Activated T-helper 1 cell treated with anti-CD3 and anti-CD28 coated beads, Interleukin-2, amount 50 U/mL, for 16 hours (primary cell): ENCODE results near the gene DTNB.
"Not testable (repeated sequence)": the region's sequence is repeated elsewhere in the genome, so short reads cannot be mapped to it uniquely, and the experiment has no call there.

Source experiments
- DNase-seq, 2 donors: peaks; one replicate each; pipeline ENCODE4 v3.0.0-alpha.2; 2020; ENCODE audit warnings: low read depth in 1 of 2, low spot score in 1 of 2

The DTNB gene

DNA sequence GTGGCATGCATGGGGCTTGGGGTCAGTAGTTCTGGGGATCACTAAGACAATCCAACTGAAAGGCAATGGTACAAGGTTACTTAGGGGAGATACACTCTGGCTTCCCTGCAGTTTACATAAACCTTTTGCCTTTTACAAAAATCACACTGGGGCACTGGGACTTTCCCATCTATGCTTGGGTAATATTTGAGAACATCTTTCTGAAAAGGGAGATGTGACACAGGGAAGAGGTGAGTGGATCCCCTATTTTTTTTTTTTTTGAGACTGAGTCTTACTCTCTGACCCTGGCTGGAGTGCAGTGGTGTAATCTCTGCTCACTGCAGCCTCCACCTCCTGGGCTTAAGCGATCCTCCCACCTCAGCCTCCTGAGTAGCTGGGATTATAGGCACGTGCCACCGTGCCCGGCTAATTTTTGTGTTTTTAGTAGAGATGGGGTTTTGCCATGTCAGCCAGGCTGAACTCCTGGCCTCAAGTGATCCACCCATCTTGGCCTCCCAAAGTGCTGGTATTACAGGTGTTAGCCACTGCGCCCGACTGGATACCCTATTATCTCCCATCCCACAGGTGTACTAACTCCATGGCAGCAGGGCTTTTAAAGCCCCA lies 248.8 kb downstream of the DTNB start:
- no peak for DNase-seq

DNA sequence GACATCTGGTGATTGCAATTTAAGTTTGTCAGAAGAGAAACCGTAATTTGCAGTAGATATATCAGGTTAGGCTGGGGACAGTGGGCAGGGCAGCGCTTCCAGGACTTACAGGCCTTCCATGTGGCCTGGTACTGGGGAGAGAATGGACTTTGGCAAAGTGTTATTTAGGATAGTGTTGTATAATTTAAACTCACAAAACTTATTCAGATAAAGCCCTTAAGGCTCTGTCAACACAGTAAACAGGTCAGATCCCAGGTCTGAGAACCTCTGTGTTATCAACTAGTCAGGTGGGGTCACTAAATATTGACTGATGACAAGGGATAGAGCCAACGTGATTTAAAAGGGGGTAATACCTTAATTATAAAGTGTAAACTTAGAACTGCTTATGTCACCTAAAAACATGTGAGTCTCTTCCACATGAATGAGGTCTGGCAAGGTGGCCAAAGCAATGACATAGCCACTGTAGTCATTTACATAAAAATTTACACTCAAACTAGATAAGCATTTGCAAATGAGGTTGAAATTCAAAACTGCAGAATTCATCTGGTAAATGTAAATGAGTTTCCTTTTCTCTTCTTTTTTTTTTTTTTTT lies 251.5 kb downstream of the DTNB start:
- DNase-seq: no peak

DNA sequence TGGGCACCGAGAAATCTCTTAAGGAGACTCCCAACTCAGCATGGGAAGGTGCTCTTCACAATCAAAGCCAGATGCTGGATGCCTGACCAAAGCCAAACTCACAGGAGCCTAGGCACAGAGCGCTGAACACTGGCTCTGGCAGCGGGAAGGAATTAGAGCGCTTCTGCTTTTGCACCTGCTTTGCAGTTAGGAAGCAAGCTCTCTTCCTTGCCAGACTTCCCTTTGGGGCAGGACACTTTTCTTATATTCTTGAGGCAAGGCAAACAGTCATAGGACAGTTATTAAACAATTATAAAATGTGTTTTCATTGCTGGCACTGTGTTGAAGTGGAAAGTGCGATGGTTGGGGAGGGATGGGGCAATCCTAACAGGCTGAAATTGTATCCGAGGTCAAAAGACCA lies 252.1 kb downstream of the DTNB start:
- DNase-seq: no peak

DNA sequence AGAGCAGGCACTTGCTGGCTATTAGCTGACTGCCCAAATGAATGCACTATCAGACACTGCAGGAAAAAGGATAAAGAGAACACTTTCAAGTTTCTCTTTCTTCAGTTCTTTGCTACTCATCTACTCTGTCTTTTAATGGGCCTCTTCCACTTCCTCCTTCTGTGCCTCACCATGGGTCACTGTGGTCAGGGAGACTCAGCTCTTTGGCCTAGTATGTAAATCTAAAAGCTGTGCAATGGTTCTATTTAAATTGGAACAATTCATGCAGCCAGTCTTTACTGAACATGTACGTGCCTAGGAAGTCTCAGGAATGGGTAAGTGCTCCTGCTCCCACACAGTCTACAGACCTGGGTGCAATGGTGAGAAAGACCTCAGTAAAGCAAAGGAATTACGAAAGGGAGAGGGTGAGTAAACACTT lies 252.5 kb downstream of the DTNB start:
- DNase-seq: no peak

DNA sequence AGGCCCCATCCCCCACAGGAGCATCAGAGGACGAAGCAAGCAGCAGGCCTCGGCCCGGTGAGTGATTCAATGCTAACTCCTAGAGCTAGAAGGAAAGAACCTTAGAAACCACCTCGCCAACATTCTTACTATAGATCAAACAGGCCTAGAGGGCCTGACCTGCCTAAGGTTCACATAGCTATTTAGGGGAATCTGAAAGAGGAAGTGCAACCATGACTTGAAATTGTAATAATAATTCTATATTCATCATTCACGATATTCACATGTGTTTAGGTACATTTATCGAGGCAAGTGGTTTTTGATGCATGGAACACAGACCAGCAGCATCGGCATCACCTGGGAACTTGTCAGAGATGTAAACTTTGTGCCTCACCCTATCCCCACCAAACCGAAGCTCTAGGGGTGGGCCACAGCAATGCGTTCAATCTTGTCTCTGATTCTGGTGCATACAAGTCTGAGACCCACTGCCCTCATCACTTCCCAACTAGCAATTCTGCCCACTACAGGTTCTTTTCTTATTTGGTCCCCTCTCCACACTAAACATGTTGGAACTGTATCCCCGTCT lies 253.6 kb downstream of the DTNB start:
- no peak for DNase-seq

DNA sequence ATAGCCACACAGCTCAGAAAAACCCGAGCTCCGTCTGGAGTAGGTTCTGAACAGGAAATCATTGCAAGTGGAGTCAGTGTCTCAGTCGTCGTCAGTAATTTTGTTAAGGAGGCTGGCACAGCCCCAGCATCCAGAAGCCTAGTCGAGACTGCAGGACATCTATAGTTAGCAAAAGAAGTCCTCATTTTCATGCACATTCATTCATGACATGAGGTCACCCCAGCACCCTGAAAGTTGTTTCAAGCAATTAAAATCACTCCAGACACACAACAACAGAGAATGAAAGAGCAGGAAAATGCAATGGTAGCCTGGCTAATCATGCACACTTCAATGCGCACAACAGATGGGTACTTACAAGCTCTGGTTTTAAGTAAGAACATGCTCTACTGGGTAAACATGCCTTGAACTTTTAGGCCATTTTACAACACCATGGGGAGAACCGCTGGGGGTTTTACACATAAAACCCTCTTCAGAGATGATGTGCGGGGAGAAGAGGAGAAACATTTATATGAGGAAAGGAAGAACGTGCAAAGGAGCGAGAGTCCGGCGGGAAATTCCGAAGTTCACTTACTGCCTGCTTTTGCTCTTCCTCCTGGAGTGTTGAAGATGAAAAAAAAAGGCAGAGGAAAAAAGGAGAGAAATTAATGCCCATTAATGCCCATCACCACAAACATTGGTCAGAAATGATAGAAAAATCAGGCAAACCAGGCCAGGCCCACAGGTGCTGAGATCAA lies 254.3 kb downstream of the DTNB start:
- DNase-seq: no peak

DNA sequence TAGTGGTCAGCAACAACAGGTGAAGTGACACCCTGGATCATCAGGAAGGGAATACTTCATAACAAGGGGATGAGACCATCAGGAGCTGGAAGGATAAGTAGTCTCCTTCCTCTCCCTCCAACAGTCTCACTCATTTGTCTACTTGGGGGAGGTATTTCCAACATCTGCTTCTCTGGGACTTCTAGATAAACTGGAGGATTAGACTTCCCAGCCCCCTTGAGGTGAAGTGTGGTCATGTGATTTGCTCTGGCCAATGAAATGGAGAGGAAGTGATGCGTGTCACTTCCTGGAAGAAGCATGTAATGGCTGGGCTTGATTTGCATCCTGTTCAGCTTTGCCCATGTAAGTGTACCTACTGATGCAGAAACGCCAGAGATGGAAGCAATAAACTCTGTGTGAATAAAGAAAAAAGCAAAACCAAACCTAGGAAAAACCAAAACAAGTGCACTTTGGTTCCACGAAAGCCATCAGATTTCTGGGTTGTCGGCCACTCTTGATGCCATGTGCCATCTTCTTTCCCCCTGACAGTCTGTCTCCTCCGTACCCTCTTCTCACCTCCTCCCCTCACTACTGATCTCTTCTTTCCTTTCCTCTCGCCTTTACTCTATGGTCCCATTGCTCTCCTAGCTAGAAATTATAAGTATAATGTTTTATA lies 255.5 kb downstream of the DTNB start:
- DNase-seq: no peak

DNA sequence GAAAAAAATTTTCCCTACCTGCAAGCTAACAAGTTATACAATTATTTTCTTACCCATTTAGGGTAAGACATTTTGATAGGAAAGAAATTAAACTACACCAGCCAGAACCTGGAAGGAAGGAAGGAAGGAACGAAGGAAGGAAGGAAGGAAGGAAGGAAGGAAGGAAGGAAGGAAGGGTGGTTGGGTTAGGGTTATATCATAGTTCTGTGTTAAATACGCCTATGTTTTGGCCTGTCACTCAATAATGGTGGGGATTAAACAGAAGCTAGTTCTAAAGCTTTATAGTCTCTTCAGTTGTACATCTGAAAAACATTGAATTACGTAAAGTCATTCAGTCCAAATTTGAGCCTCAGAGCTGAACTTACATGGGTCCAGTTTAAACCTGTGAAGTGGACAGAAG lies 256.7 kb downstream of the DTNB start:
- DNase-seq: no peak

DNA sequence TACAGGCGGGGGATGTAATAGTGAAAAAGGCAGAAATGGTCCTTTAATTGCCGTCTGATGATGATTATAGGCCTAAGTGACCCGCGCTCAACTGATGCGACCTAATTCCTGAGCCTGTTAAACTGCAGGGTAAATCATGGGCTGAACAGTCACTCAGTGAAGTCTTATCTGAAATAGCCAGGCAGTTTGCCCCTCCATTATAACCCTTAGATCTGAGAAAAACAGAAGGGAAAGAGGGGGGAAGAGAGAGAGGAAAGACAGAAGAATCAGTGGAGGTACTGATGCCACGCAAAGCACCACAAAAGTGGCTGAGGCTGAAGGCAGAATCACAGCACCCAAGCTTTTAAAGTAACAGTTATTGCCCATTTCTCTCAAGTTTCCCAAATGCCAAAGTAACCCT lies 258.6 kb downstream of the DTNB start:
- no peak for DNase-seq

DNA sequence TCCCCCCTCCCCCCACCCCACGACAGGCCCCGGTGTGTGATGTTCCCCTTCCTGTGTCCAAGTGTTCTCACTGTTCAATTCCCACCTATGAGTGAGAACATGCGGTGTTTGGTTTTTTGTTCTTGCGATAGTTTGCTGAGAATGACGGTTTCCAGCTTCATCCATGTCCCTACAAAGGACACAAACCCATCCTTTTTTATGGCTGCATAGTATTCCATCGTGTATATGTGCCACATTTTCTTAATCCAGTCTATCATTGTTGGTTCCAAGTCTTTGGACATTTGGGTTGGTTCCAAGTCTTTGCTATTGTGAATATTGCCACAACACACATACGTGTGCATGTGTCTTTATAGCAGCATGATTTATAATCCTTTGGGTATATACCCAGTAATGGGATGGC lies 260.0 kb downstream of the DTNB start:
- not testable (repeated sequence) for DNase-seq

DNA sequence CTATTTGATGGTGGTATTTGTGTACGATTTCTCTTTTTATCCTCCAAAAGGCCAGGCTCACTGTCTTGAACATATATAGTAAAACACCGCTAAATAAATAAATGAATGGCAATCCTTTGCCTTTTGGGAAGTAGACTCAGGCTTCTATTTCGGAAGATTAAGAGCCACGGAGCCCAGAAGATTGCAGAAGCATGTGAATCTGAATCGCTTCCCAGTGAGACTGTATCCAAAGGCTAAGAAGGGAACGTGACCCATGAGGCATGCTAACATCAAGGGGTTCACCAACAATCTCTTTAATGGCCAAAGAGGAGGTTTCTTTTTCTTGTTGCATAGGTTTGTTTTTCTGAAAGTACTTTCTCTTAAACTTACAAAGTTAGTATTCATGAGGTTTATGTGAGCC lies 261.6 kb downstream of the DTNB start:
- DNase-seq: no peak

DNA sequence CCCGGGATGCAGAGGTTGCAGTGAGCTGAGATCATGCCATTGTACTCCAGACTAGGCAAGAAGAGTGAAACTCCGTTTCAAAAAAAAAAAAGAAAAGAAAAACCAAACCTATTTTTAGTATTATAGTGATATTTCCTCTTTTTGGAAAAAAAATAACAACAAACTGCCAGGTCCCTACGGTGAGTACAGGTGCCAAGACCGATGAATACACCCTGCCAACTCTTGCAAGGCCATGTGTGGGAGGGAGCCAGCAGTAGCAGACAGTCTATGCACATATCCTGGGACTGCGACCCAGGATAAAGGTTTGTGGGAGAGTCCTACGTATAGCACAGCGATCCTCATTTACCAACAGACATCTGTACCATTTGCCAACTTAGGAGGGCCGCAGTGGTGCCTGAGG lies 262.1 kb downstream of the DTNB start:
- DNase-seq: no peak

DNA sequence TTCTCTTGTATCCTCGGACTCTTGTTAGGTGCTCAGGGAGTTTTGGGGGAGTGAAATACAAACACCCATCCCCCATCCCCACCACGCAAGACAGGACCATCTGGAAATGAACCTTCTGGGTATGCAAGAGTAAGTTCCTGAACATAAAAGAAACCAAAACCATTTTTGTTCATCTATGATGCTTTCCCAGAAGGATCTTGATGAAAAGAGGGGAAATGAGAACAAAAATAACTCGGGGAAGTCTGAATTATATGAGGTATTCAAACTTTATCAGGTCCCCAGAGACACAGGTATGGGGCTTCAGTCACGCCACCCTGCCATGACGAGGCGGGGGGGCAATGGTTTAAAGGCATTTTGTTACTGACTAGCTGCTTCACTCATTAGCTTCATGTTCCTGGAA lies 263.0 kb downstream of the DTNB start:
- no peak for DNase-seq

DNA sequence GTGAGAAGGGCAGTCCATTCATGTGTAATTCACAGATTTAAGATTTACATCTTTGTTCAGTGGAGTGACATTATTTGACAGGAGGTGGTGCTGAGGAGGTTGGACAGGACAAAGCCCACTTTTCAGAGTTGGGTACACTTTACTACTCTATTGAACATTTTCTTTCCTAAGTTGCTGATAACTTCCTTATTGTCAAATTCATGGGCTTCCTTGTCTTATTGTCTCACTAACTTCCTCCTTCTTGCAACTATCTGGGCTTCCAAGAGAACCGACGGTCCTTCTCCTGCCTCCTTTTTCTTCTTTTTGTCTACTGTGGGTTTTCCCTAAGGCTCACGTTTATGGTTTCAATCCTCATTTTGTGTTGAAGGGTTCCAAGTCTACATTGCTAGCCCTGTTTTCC lies 263.9 kb downstream of the DTNB start:
- DNase-seq: no peak

DNA sequence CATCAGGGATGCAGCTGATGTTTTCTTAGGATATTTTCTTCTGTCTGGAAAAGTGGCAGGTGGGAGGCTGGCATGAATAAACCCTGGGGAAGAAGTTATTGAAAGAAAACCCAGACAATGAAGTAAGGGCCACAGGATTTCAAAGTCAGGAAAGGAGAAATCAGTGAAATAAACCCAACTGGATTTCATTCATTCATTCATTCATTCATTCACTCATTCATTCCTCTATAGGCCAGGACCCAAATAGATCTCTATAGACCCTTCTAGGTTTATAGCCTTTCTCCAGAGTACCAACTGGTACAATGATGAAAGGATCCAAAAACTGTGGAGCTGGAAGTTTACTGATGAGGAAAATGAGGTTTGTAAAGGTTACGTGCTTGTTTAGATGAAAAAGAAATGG lies 264.3 kb downstream of the DTNB start:
- no peak for DNase-seq

DNA sequence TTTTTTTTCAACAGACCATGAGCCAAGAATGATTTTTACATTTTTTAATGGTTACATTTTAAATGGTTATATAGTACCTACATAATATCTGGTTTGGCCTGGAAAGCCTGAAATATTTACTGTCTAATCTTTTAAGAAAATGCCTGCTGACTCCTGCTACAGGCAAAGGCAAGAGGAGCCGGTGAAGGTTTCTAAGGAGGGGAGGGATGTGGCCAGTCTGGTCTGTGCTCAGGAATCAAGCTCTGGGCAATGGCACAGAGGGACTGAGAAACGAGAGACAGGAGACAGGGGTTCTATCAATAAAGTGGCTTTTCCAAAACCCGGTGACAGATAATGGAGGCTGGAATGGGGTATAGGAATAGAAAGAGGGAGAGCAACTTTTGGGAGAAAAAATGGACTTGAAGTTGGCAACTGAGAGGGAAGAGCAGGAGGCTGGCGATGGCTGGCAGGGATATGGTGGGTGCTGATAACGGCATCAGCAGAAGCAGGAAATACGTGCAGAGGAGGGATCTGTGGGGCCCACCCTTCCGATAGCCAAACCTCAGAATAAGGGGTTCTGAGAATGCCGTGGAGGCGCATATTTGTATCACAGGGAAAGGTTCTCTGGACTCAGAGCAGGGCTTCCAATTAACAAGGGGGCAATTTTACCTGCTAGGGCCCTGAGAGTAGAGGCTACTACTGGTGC lies 267.6 kb downstream of the DTNB start:
- no peak for DNase-seq

DNA sequence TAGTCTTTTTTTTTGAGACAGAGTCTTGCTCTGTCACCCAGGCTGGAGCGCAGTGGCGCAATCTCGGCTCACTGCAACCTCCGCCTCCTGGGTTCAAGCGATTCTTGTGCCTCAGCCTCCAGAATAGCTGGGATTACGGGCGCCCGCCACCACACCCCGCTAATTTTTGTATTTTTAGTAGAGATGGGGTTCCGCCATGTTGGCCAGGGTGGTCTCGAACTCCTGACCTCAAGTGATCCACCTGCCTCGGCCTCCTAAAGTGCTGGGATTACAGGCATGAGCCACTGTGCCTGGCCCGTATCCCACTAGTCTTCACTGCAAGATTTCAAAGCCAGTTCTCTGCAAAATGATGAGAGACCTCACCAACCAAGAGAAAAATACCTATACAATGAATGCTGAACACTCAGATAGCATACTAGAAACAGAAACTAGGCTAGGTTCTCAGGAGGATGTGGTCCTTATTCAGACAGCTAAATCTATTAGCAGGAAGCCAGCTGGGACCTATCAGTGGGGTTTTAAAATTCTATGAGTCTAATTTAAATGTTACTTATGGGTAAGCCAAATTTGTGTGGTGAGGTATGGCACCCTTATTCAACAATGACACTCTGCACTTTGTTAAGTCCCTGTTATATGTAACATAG lies 270.1 kb downstream of the DTNB start:
- not testable (repeated sequence) for DNase-seq

DNA sequence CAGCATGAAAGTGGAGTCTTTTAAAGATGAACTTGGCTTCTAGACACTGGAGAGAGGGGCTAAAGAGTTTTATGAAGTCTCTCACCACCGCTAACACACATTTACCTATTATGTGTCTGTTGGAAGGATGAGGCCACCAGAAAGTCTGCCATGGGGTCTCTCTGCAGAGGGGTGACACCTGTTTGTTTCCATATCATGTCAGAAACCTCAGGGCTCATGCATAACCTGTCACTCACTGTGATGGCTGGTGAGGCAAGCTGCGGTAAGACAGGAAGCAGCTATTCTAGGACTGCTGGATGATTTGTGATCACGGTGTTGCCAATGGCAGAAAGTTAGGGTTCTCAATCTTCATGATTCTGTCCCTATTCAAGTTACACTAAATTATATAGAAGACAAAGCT lies 270.9 kb downstream of the DTNB start:
- no peak for DNase-seq

DNA sequence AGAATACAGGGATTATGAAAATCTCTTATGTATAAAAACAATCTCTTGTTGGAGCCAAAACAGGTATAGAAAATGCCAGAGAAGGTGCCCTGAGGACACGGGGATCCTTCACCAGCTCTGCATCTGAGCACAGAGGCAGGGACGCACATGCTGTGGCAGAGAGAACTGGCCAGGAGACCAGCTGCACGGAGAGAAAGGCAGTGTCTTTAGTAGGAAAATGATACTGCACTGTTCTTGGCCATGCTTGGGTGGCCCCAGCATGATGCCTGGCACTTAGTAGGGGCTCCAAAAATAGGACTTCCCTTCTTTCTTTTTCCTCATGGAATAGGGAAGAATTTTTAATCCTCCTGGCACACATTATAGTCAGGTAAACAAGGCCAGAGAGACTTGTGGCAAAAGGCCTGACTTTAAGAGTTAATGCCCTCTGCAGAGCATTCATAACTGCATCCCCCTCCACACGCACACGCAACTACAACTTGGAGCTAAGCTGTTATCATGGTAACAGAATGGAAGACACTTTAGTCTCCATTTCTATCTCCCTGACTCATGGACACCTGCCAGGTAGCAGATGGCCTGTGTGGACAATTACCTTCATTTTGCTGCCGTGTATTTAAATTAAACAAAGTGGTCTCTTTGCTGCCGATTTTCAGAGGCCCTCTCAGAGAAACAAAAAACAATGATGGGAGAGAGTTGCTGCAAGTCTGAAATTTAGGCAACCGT lies 271.9 kb downstream of the DTNB start:
- DNase-seq: no peak

DNA sequence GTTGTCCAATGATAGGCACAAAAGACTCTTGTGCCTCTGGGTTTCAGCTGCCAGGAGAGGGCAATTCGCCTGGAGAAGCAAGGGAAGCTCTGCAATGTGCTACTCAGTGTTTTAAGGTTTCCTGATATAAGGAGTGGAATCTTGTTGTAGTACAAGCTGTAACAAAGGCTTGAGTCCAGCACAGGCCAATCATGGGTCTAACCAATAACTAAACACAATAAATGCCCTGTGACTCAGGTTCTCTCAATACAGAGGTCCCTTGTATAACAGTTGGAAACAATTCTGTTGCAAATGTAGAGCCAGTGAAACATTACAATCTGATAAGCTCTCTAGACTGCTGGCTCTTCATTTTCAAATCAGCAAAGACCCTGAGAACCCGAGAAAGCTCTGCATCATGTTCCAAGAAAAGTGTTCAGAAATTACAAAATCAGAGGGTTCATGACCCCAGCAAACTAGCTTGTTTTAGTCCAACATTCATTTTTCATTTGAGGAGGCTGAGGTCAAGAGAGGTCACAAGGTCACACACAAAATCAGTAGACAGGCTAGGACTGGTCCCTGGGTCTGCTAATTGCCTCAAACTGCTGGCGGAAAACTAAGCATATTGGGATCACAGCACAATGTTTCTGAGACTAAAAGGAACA lies 272.7 kb downstream of the DTNB start:
- DNase-seq: no peak
